ENCODE results near the gene PLA2G2F.
A peak's percentile ranks its signal among the peaks of the same experiment; 100 is the strongest.

PLA2G2F gene

DNA sequence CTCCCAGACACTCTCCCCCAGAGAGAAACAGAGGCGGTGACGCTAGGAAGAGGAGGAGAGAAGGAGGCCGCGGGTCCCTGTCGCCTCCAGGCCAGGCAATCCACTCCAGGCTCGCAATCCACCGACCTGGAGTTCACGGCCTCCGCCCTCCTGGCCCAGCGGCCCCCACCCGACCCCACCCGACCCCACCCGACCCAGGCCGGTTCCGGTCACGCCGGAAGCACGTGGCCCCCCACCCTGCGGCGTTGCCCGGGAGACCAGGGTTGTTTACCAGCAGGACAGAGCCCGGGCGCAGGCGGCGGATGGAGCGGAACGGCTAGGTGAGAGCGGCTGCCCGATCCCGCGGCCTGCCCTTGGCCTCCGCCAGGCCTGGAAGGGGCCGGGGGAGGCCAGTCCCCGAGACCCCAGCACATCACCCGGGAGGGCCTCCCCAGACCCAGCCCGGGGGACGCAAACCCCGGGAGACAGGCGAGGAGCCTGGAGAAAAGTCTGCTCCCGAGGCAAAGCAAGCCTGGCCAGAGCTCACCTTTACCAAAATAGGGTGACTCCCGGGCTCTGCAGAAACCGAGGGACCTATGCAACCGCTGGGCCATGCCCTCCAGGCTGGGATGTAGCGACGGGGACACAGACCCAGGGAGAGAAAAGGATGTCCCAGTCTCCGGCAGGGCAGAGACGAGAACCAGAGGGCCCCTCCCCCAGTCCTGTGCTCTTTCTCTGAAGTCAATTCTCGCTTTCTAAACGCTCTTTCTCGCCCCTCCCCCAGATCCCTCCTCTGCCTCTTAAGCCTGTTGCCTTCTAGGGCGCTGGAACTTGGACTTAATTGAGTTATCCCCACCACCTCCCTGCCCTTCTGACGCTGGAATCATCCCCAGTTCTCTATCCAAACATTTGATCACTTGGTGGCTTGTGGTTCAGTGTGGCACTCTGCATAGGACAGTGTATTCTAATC is 47.0 kb downstream of the PLA2G2F start, which contains the start of the genes PLA2G2C and UBXN10:
TSS of gene PLA2G2C (minus strand) at position 685 of the 949 bp plus-strand sequence. CDS start 9,155 bp downstream, outside the sequence.
TSS of gene UBXN10 (plus strand) at position 263 of the 949 bp plus-strand sequence. CDS start 4,466 bp downstream, outside the sequence.
- no peak within 1 kb of the TSS for H2BK5ac ChIP-seq (ENCODE audit: low read length)
- H2BK15ac ChIP-seq (ENCODE audit: low read length), result no peak within 1 kb of the TSS
- peak within 1 kb of the TSS; percentile 94 for H2AFZ ChIP-seq (ENCODE audit: low read length)
- peaks cover 0 to 53% (median 7%) of the 10 kb centered on the region in 3 experiments for H3K27me3 ChIP-seq (ENCODE audit: control insufficient read depth in 3 of 3, insufficient read depth in 3 of 3, low read depth in 1 of 3, low read length in 3 of 3)
- no peak within 1 kb of the TSS for H2AK5ac ChIP-seq (ENCODE audit: low read depth, low read length)
- no peak within 1 kb of the TSS for H3K9ac ChIP-seq (ENCODE audit: low read depth, low read length, poor library complexity)
- H2BK12ac ChIP-seq (ENCODE audit: low read length), result peak within 1 kb of the TSS; percentile 2
- peak within 1 kb of the TSS; percentile 41 to 81 for H3K4me3 ChIP-seq (ENCODE audit: low read length in 2 of 2)
- H4K8ac ChIP-seq (ENCODE audit: low read depth, low read length), result no peak within 1 kb of the TSS
- H3K4ac ChIP-seq (ENCODE audit: low read length), result no peak within 1 kb of the TSS
- no CpG with 5 or more reads among the region's 52 CpGs for WGBS, 2 donors (ENCODE audit: extremely low coverage in 2 of 2, insufficient read length in 2 of 2, insufficient replicate concordance in 1 of 2)
- no peaks in the 10 kb centered on the region for H3K79me1 ChIP-seq (ENCODE audit: low read depth, low read length)
- H3K27ac ChIP-seq (replicated peaks; ENCODE audit: low read length), result no peak within 1 kb of the TSS
- H3K36me3 ChIP-seq (replicated peaks in 1 of 2; ENCODE audit: control insufficient read depth in 2 of 2, insufficient read depth in 2 of 2, low read length in 2 of 2), result no peaks in the 10 kb centered on the region
- H2BK120ac ChIP-seq (ENCODE audit: low read depth, low read length), result no peak within 1 kb of the TSS
- H3K9me3 ChIP-seq (replicated peaks in 1 of 2; ENCODE audit: control insufficient read depth in 2 of 2, insufficient read depth in 1 of 2, low read depth in 1 of 2, low read length in 2 of 2), result no peaks in the 10 kb centered on the region
- H3K4me2 ChIP-seq (ENCODE audit: insufficient read depth, low read length, poor library complexity, severe bottlenecking), result peak within 1 kb of the TSS; percentile 95
- H3K14ac ChIP-seq (ENCODE audit: low read length), result no peak within 1 kb of the TSS
- H3K4me1 ChIP-seq (ENCODE audit: control insufficient read depth in 2 of 2, insufficient read depth in 1 of 2, low read depth in 1 of 2, low read length in 2 of 2), result peaks cover 3 to 5% of the 10 kb centered on the region in 2 donors
- DNase-seq (ENCODE audit: low spot score), result peak; percentile 49
- H3K18ac ChIP-seq (ENCODE audit: low read length), result peak within 1 kb of the TSS; percentile 77
- H3K23ac ChIP-seq (ENCODE audit: low read depth, low read length, poor library complexity), result no peak within 1 kb of the TSS
- H4K91ac ChIP-seq (ENCODE audit: low read depth, low read length, poor library complexity), result peak within 1 kb of the TSS; percentile 40

DNA sequence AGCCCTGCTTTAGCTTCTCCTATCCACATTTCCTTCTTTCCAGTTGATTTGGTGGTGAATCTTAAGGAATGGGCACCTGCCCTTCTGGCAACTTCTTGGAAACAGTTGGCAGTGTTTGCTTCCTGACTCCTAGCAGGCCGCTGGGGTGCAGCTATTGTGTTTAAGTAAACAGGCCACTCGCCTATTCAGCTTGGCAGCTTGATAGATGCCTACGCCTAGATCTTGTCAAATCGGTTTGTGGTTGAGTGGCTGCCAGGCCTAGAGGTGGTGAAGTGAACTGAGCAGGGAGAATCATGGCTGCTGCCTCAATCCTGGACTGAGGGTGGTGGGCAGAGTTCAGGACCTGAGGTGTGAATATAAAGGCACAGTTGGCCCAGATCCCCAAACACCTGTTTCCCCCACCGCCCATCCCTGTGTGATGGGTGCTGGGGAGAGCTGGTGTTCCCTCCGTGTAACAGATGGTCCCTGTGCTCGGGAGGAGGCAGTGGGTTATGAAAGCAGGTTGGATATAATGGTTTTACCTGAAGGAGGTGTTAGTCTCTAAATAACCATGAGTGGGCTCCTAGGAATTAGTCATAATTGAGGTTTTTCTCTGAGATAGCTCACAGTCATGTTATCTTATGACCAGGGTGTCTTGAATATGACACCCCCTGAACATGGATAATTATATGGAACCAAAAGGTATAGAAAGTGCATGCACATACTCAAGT is 48.1 kb downstream of the PLA2G2F start:
- H2BK12ac ChIP-seq (ENCODE audit: low read length), result no peak overlapping the region
- H2AK5ac ChIP-seq (ENCODE audit: low read depth, low read length), result no peak overlapping the region
- H3K4me2 ChIP-seq (ENCODE audit: insufficient read depth, low read length, poor library complexity, severe bottlenecking), result no peak overlapping the region
- H2BK5ac ChIP-seq (ENCODE audit: low read length), result no peak overlapping the region
- H2BK15ac ChIP-seq (ENCODE audit: low read length), result no peak overlapping the region
- H4K91ac ChIP-seq (ENCODE audit: low read depth, low read length, poor library complexity), result no peak overlapping the region
- H3K9me3 ChIP-seq (replicated peaks in 1 of 2; ENCODE audit: control insufficient read depth in 2 of 2, insufficient read depth in 1 of 2, low read depth in 1 of 2, low read length in 2 of 2), result no peaks in the 10 kb centered on the region
- no peak overlapping the region for H2AFZ ChIP-seq (ENCODE audit: low read length)
- no peak overlapping the region for H3K23ac ChIP-seq (ENCODE audit: low read depth, low read length, poor library complexity)
- H3K4me3 ChIP-seq (ENCODE audit: low read length in 2 of 2), result peak overlapping the region in 1 of 2 donors; percentile 9
- no peak overlapping the region for H3K14ac ChIP-seq (ENCODE audit: low read length)
- H2BK120ac ChIP-seq (ENCODE audit: low read depth, low read length), result no peak overlapping the region
- DNase-seq (ENCODE audit: low spot score), result no peak
- H3K27ac ChIP-seq (replicated peaks; ENCODE audit: low read length), result no peak overlapping the region
- no peaks in the 10 kb centered on the region for H3K36me3 ChIP-seq (replicated peaks in 1 of 2; ENCODE audit: control insufficient read depth in 2 of 2, insufficient read depth in 2 of 2, low read length in 2 of 2)
- H3K4ac ChIP-seq (ENCODE audit: low read length), result no peak overlapping the region
- H3K18ac ChIP-seq (ENCODE audit: low read length), result no peak overlapping the region
- H4K8ac ChIP-seq (ENCODE audit: low read depth, low read length), result no peak overlapping the region
- no CpG with 5 or more reads among the region's 7 CpGs for WGBS, 2 donors (ENCODE audit: extremely low coverage in 2 of 2, insufficient read length in 2 of 2, insufficient replicate concordance in 1 of 2)
- peaks cover 3 to 5% of the 10 kb centered on the region in 2 donors for H3K4me1 ChIP-seq (ENCODE audit: control insufficient read depth in 2 of 2, insufficient read depth in 1 of 2, low read depth in 1 of 2, low read length in 2 of 2)
- peaks cover 0 to 53% (median 9%) of the 10 kb centered on the region in 3 experiments for H3K27me3 ChIP-seq (ENCODE audit: control insufficient read depth in 3 of 3, insufficient read depth in 3 of 3, low read depth in 1 of 3, low read length in 3 of 3)
- H3K9ac ChIP-seq (ENCODE audit: low read depth, low read length, poor library complexity), result no peak overlapping the region
- H3K79me1 ChIP-seq (ENCODE audit: low read depth, low read length), result no peaks in the 10 kb centered on the region

DNA sequence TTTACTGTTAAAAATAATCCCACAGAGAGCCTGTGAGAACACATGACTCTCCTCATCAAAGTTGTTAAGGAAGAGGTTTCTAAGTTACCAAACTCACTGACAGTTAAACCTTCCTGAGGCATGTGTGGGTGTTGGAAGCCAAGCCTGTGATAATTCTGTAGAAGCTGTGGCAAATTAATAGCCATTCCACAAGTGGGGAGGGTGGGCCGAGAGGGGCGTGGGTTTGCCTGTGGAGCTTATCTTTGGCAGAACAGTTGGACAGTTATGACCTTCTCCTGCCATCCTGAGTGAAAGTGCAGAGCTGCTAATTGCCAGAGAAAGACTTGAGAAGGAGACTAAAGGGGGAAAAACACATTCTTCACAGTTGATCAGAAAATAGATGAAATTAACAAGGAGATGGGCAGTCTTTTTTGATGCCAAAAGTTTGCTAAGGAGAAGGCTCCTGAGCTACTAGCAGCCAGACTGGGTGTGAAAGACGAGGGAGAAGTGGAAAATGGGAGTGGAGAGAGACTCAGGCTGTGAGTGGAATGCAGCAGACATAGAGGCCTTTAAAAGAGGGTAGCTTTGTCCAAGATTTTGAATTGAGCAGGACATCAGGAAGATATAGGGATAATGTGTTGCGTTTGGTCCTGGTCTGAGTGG is 48.8 kb downstream of the PLA2G2F start:
- H3K79me1 ChIP-seq (ENCODE audit: low read depth, low read length), result no peaks in the 10 kb centered on the region
- no peak overlapping the region for H4K91ac ChIP-seq (ENCODE audit: low read depth, low read length, poor library complexity)
- WGBS, 2 donors (ENCODE audit: extremely low coverage in 2 of 2, insufficient read length in 2 of 2, insufficient replicate concordance in 1 of 2), result no CpG with 5 or more reads among the region's 4 CpGs
- H2BK12ac ChIP-seq (ENCODE audit: low read length), result no peak overlapping the region
- H3K27me3 ChIP-seq (ENCODE audit: control insufficient read depth in 3 of 3, insufficient read depth in 3 of 3, low read depth in 1 of 3, low read length in 3 of 3), result peaks cover 0 to 53% (median 9%) of the 10 kb centered on the region in 3 experiments
- no peak for DNase-seq (ENCODE audit: low spot score)
- H3K9ac ChIP-seq (ENCODE audit: low read depth, low read length, poor library complexity), result no peak overlapping the region
- H3K4me2 ChIP-seq (ENCODE audit: insufficient read depth, low read length, poor library complexity, severe bottlenecking), result no peak overlapping the region
- no peak overlapping the region for H3K4me3 ChIP-seq (ENCODE audit: low read length in 2 of 2)
- no peak overlapping the region for H2AFZ ChIP-seq (ENCODE audit: low read length)
- H2BK15ac ChIP-seq (ENCODE audit: low read length), result no peak overlapping the region
- H3K9me3 ChIP-seq (replicated peaks in 1 of 2; ENCODE audit: control insufficient read depth in 2 of 2, insufficient read depth in 1 of 2, low read depth in 1 of 2, low read length in 2 of 2), result no peaks in the 10 kb centered on the region
- no peak overlapping the region for H4K8ac ChIP-seq (ENCODE audit: low read depth, low read length)
- H3K36me3 ChIP-seq (replicated peaks in 1 of 2; ENCODE audit: control insufficient read depth in 2 of 2, insufficient read depth in 2 of 2, low read length in 2 of 2), result no peaks in the 10 kb centered on the region
- peaks cover 3 to 5% of the 10 kb centered on the region in 2 donors for H3K4me1 ChIP-seq (ENCODE audit: control insufficient read depth in 2 of 2, insufficient read depth in 1 of 2, low read depth in 1 of 2, low read length in 2 of 2)
- no peak overlapping the region for H3K27ac ChIP-seq (replicated peaks; ENCODE audit: low read length)
- H3K14ac ChIP-seq (ENCODE audit: low read length), result no peak overlapping the region
- H3K18ac ChIP-seq (ENCODE audit: low read length), result no peak overlapping the region
- no peak overlapping the region for H3K23ac ChIP-seq (ENCODE audit: low read depth, low read length, poor library complexity)
- no peak overlapping the region for H2AK5ac ChIP-seq (ENCODE audit: low read depth, low read length)
- no peak overlapping the region for H2BK120ac ChIP-seq (ENCODE audit: low read depth, low read length)
- H2BK5ac ChIP-seq (ENCODE audit: low read length), result no peak overlapping the region
- no peak overlapping the region for H3K4ac ChIP-seq (ENCODE audit: low read length)
